ENCODE results near the gene OR2A12.
"Not testable (repeated sequence)": the region's sequence is repeated elsewhere in the genome, so short reads cannot be mapped to it uniquely, and the experiment has no call there.

Gene OR2A12, protein sequence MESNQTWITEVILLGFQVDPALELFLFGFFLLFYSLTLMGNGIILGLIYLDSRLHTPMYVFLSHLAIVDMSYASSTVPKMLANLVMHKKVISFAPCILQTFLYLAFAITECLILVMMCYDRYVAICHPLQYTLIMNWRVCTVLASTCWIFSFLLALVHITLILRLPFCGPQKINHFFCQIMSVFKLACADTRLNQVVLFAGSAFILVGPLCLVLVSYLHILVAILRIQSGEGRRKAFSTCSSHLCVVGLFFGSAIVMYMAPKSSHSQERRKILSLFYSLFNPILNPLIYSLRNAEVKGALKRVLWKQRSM

GRCh38 chr7:144085978-144086377, at the start of gene OR2A12:
TSS of gene OR2A12 (plus strand) at chr7:144086278. CDS start at chr7:144095108, 8,830 bp downstream.
- DNase-seq = no peak

GRCh38 chr7:144036302-144036885, 49.7 kb upstream of the OR2A12 start:
- DNase-seq = no peak

DNA sequence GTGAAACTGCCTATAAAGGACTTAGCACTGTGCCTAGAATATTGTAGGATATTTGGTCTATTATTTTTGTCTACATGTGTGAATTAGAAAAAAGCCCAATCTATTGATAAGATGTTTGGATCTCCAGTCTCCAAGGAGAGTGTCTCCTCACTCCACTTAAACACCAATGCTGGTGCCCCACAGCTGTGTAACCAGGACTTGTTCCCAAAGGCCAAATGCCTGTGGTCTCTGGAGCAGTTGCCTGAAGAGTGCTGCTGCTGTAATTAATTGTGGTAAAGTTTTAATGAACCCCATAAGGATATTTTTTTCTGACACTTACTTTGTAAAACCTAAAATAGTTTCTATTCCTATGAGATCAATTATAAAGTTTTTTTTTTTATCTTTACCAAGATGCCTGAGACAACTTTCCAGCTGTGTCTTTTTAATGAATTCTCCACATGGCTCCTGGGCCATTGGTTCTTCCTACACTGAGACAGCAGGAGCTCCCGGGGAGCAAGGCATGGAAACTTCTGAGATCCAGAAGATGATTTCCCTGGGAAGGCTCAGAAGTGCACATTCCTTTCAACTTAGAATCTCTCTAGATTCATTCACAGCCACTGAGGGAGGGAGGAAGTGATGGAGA, 48.6 kb upstream of the OR2A12 start:
- no peak for DNase-seq

- no peak for DNase-seq
Measured at GRCh38 chr7:144038887-144039286, 47.2 kb upstream of the OR2A12 start.

DNA sequence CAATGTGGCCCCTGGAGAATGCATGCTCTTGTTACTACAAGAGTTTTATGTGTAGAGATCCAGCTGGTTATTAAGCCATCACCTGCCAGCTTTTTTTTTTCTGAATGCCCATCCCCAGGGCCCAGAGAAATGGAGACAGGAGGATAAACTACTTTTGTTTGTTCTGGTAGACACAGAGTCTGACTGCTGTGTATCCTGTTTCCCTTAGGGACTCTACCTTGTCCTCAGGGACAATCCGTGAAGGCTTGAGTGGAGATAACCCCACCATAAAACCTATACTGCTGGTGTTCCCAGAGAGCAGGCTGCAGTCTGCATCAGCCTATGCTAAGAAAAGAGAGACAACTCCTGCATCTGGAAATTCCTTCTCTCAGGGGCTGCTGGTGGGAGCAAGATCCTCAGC, 37.4 kb upstream of the OR2A12 start, which contains the start of gene OR2A5:
TSS of gene OR2A5 (plus strand) at position 301 of the 400 bp plus-strand sequence. CDS start 1,454 bp downstream, outside the sequence.
- DNase-seq = no peak

- DNase-seq = no peak
Measured at GRCh38 chr7:144049491-144049890, 36.6 kb upstream of the OR2A12 start.

- no peak for DNase-seq
Measured at GRCh38 chr7:144050093-144050492, 36.0 kb upstream of the OR2A12 start.

DNA sequence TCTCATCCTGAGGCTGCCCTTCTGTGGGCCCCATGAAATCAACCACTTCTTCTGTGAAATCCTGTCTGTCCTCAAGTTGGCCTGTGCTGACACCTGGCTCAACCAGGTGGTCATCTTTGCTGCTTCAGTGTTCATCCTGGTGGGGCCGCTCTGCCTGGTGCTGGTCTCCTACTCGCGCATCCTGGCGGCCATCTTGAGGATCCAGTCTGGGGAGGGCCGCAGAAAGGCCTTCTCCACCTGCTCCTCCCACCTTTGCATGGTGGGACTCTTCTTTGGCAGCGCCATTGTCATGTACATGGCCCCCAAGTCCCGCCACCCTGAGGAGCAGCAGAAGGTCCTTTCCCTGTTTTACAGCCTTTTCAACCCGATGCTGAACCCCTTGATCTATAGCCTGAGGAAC, 35.2 kb upstream of the OR2A12 start:
- DNase-seq = not testable (repeated sequence)

DNA sequence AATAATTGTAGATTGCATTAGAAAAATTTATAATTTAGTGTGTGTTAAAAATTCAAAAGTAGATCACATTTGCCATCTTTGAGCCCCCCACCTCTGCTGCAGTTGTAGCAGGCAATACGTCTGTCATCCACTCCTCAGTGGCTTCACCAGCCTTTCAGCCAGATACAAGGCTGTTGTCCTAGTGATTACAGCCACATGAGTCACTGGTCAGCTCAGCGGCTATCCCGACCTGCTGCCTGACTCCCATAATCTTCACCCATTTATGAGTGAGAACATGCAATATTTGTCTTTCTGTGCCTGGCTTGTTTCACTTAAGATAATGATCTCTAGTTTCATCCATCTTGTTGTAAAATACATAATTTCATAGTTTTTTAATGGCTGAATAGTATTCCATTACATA, 28.1 kb upstream of the OR2A12 start:
- DNase-seq = no peak

DNA sequence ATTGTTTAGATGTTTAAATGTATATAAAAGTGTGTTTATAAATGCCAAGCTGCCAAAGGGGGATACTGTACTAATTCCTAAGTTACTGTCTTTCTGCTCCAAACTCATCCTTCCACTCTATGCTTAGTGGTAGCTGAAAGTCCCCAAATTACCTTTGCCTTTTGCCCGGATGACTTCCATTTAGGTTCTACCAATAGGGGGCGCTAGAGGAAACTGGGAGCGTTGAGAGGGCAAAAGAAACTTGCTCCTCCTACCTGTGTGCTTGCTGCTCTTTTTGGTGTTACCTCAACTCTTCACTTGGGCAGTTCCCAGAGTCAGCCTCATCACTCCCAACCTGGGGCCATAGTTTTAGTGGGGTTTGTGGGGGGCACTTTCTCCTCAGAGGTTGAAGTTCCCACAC, 22.4 kb upstream of the OR2A12 start:
- no peak for DNase-seq

GRCh38 chr7:144069511-144069910, 16.6 kb upstream of the OR2A12 start, which contains the start of gene OR2A25:
TSS of gene OR2A25 (plus strand) at chr7:144069811. CDS start at chr7:144074220, 4,409 bp downstream.
- no peak for DNase-seq

DNA sequence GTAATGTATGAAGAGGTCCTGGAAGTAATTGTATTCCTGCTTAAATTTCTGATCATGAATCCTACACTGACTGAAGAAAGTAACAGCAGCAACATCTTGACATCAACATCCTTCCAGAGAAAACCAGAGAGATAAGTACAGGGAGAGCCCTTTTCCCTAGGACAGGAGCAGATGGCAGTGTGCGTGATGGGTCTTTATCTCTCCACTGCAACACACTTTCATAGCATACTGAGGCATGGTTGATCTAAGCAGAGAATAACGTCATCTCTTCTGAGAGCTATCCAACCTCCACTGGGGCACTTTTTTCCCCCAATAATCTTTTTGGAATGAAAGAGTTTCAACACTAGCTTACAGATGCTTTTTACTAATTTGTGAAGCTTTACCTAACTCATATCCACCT, 16.1 kb upstream of the OR2A12 start:
- no peak for DNase-seq

DNA sequence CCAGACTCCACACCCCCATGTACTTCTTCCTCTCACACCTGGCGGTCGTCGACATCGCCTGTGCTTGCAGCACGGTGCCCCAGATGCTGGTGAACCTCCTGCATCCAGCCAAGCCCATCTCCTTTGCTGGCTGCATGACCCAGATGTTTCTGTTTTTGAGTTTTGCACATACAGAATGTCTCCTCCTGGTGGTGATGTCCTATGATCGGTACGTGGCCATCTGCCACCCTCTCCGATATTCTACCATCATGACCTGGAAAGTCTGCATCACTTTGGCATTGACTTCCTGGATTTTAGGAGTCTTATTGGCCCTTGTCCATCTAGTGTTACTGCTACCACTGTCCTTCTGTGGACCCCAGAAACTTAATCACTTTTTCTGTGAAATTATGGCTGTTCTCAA, 11.7 kb upstream of the OR2A12 start:
- no peak for DNase-seq

- no peak for DNase-seq
Measured at GRCh38 chr7:144086730-144087129, 652 bp downstream of the OR2A12 start.

DNA sequence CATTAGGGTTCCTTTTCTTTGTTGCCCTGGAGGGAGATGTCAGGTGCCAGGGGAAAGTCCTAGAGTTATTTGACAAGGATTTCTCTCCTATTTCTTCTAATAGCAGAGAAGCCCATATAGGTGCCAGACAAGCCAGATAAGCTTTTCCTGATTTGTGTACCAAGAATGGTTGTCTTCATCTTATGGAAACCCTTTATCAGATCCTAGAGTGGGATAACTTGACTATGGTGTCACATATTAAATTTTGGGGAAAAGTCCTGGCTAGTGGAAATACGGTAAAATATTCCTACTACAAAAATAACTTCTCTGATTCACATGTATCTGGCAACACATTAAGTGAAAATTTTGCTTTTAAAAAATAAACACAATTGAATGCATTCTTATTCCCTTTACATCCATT, 1.2 kb downstream of the OR2A12 start:
- DNase-seq = no peak

- no peak for DNase-seq
Measured at GRCh38 chr7:144090667-144091066, 4.6 kb downstream of the OR2A12 start.

GRCh38 chr7:144098776-144099175, 12.7 kb downstream of the OR2A12 start:
- no peak for DNase-seq

DNA sequence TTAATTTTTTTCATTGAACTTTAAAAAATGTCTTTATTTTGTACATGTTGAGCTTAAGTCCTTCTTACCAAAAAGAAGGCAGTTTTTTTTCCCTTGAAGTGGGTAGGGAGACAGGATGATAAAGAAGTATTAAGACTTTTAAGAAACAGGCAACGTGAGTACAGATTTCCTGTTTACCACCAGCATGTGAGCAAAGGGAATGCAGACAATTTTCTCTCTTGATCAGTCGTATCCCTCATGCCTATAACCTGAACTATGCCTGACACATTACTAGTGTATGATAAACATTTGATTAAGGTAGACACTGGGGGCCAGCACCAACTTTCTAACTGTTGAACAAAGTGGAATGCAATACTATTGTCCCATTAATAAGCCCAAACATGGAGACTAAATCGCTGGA, 14.5 kb downstream of the OR2A12 start:
- DNase-seq = no peak

- DNase-seq = no peak
Measured at GRCh38 chr7:144102041-144102440, 16.0 kb downstream of the OR2A12 start.

GRCh38 chr7:144105211-144105610, 19.1 kb downstream of the OR2A12 start:
- DNase-seq = no peak

- DNase-seq = no peak
Measured at GRCh38 chr7:144109283-144109682, 23.2 kb downstream of the OR2A12 start, which contains the start of gene OR2A2. TSS of gene OR2A2 (plus strand) at chr7:144109583. CDS start at chr7:144109583, 0 bp downstream.

DNA sequence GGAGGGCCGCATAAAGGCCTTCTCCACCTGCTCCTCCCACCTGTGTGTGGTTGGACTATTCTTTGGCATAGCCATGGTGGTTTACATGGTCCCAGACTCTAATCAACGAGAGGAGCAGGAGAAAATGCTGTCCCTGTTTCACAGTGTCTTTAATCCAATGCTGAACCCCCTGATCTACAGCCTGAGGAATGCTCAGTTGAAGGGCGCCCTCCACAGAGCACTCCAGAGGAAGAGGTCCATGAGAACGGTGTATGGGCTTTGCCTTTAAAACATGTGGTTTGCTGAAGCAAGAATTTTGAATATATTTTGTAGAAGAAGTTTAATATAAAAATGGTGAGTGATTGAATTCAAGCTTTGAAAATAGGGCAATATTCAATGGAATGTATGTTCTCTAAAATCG, 24.2 kb downstream of the OR2A12 start:
- no peak for DNase-seq

DNA sequence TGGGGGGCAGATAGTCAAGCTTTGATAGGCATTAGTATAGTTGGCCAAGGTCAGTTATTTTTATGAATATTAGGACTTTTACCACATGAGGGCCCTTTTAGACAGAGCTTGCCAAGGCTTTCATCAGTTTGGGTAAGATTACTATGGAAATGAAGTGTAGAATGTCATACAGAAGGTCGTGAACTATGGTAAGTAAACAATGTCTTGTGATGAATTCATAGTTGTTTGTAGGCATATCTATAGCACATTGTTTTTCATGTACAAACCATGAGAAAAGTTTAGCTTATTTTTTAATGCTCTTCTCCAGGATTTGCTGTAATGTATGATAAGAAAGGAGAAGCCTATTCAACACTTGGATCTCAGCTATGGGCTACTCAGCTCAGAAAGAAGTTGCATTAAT, 27.6 kb downstream of the OR2A12 start:
- DNase-seq = no peak

DNA sequence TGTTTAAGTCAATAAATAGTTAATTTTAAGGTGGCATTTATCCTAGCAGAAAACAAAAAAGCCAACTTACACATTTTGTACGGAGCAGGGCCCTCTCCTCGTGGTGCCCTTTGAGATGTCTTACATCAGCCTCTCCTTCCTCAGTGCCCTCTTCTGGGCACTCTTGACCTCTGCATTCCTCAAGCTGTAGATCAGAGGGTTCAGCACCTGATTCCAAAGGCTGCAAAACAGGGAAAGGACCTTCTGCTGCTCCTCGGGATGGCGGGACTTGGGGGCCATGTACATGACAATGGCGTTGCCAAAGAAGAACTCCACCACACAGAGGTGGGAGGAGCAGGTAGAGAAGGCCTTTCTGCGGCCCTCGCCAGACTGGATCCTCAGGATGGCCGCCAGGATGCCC, 32.3 kb downstream of the OR2A12 start:
- no peak for DNase-seq

All from NCI-H1417 treated with DMSO at 0.1 percent for 48 hours (cell line).